Liver (tissue), 9 donors: ENCODE measurements around the gene RXRG. TPM values are rescaled to one million over a fixed set of nuclear protein-coding genes. Genes with fewer than 3 reads are reported as not detected.

Experiments
- DNase-seq: peaks from one replicate; pipeline ENCODE4 v3.0.0-alpha.2; 2017; ENCODE audit warnings: low spot score
- H3K27ac ChIP-seq, 2 donors: one replicate each; pipeline ENCODE4 v1.7.0; 2013; ENCODE audit warnings: inconsistent platforms in 2 of 2, low read length in 2 of 2, control low read depth in 1 of 2, low read depth in 1 of 2, mild to moderate bottlenecking in 1 of 2
- H3K27me3 ChIP-seq, 4 donors: one replicate each; pipeline versions ENCODE4 v1.6.1 to v1.7.0; 2013; ENCODE audit warnings: low read length in 3 of 4, inconsistent platforms in 1 of 4, mild to moderate bottlenecking in 1 of 4, moderate library complexity in 1 of 4; ENCODE audit not compliant: control insufficient read depth in 4 of 4, insufficient read depth in 4 of 4
- H3K36me3 ChIP-seq, 4 donors: one replicate each; pipeline versions ENCODE4 v1.6.1 to v1.7.0; 2013; ENCODE audit warnings: low read length in 3 of 4, mild to moderate bottlenecking in 3 of 4, low read depth in 1 of 4, moderate library complexity in 1 of 4; ENCODE audit not compliant: control insufficient read depth in 4 of 4, insufficient read depth in 3 of 4
- H3K4me1 ChIP-seq, 4 donors: one replicate each; pipeline versions ENCODE4 v1.6.1 to v1.7.0; 2013; ENCODE audit warnings: low read length in 3 of 4, mild to moderate bottlenecking in 3 of 4, moderate library complexity in 1 of 4; ENCODE audit not compliant: control insufficient read depth in 4 of 4, insufficient read depth in 4 of 4
- H3K4me3 ChIP-seq, 3 donors: one replicate each; pipeline versions ENCODE4 v1.6.1 to v1.7.0; 2013; ENCODE audit warnings: low read length in 3 of 3, control low read depth in 1 of 3, low read depth in 1 of 3, mild to moderate bottlenecking in 1 of 3
- H3K9ac ChIP-seq, 2 donors: one replicate each; pipeline ENCODE4 v1.7.0; 2013; ENCODE audit warnings: low read length in 2 of 2, mild to moderate bottlenecking in 2 of 2, moderate library complexity in 2 of 2, control low read depth in 1 of 2, low read depth in 1 of 2
- H3K9me3 ChIP-seq, 4 donors: one replicate each; pipeline versions ENCODE4 v1.6.1 to v1.7.0; 2013; ENCODE audit warnings: low read length in 3 of 4; ENCODE audit not compliant: control insufficient read depth in 4 of 4
- ATF3 ChIP-seq: IDR thresholded peaks from 2 replicates; pipeline ENCODE4 v1.6.1; 2016; ENCODE audit warnings: antibody characterized with exemption
- EGR1 ChIP-seq, 2 donors: IDR thresholded peaks; 2 replicates each; pipeline ENCODE4 v1.6.1; 2016 to 2018; ENCODE audit warnings: antibody characterized with exemption in 2 of 2, low read depth in 2 of 2
- FOXA2 ChIP-seq: IDR thresholded peaks from 2 replicates; pipeline ENCODE4 v1.6.1; 2016; ENCODE audit warnings: antibody characterized with exemption
- GABPA ChIP-seq, 2 donors: IDR thresholded peaks in 1 of 2; conservative IDR thresholded peaks in 1 of 2; 2 replicates each; pipeline ENCODE4 v1.6.1; 2016; ENCODE audit warnings: antibody characterized with exemption in 2 of 2, mild to moderate bottlenecking in 1 of 2, moderate library complexity in 1 of 2
- HNF4A ChIP-seq, 2 donors: conservative IDR thresholded peaks; 2 replicates each; pipeline ENCODE4 v1.6.1; 2016; ENCODE audit warnings: antibody characterized with exemption in 2 of 2, mild to moderate bottlenecking in 2 of 2
- HNF4G ChIP-seq: IDR thresholded peaks from 2 replicates; pipeline ENCODE4 v1.6.1; 2016; ENCODE audit warnings: antibody characterized with exemption
- NR2F2 ChIP-seq: IDR thresholded peaks from 2 replicates; pipeline ENCODE4 v1.6.1; 2016; ENCODE audit warnings: antibody characterized with exemption
- RAD21 ChIP-seq, 2 donors: IDR thresholded peaks; 2 replicates each; pipeline ENCODE4 v1.6.1; 2016; ENCODE audit warnings: antibody characterized with exemption in 2 of 2, mild to moderate bottlenecking in 2 of 2
- RXRA ChIP-seq, 2 donors: IDR thresholded peaks; 2 replicates each; pipeline ENCODE4 v1.6.1; 2017 to 2018; ENCODE audit warnings: antibody characterized with exemption in 2 of 2, mild to moderate bottlenecking in 1 of 2
- SP1 ChIP-seq: IDR thresholded peaks from 2 replicates; pipeline ENCODE4 v1.6.1; 2018; ENCODE audit warnings: antibody characterized with exemption, mild to moderate bottlenecking
- YY1 ChIP-seq: IDR thresholded peaks from 2 replicates; pipeline ENCODE4 v1.6.1; 2016; ENCODE audit warnings: antibody characterized with exemption, mild to moderate bottlenecking
- ZBTB33 ChIP-seq: IDR thresholded peaks from 2 replicates; pipeline ENCODE4 v1.6.1; 2016; ENCODE audit warnings: antibody characterized with exemption
- WGBS: extraction: QIAGEN DNeasy Blood & Tissue Kit; methylation state at CpG from one replicate; pipeline ENCODE4 v1.1.7; 2013; 5-methylcytosine and 5-hydroxymethylcytosine counted together
- polyA plus RNA-seq, 2 donors: library from polyadenylated mRNA; stranded (reverse) in 1 of 2; unstranded in 1 of 2; fragments of 200-250 nt in 1 of 2; fragments of >200 nt in 1 of 2; fragmentation: Nextera tagmentation in 1 of 2; extraction: Ambion mirVana in 1 of 2; gene quantifications; one replicate each; pipeline versions ENCODE4 v1.2.1 to v1.2.3, GENCODE V29; 2013 to 2015
- total RNA-seq, 2 donors: library from RNA; depleted of rRNA; stranded (reverse); fragments of >200 nt; gene quantifications; one replicate each; pipeline ENCODE4 v1.2.3, GENCODE V29; 2014
- donor health status: healthy.
- donor health status: healthy.
- donor health status: healthy.
- donor health status: healthy.
- donor health status: healthy.

Gene RXRG
- total and polyA plus RNA-seq, 4 donors = 0.12 to 0.44 (median 0.42) TPM; not detected in 1

GRCh38 chr1:165443539-165444311, 1.2 kb downstream of the RXRG start:
- 58% methylated on average over 8 of the region's 8 CpGs for WGBS
- H3K27me3 ChIP-seq = peaks cover 0 to 4% (median 0%) of the 10 kb centered on the region in 4 donors
- no peak overlapping the region for H3K27ac ChIP-seq
- H3K4me3 ChIP-seq = no peak overlapping the region
- peaks cover 0 to 8% (median 3%) of the 10 kb centered on the region in 4 donors for H3K4me1 ChIP-seq
- H3K9ac ChIP-seq = no peak overlapping the region
- no peak for DNase-seq
- TF ChIP-seq GABPA (IDR thresholded peaks at IDR 0.05 in 1 of 2, conservative IDR thresholded peaks at IDR 0.05 in 1 of 2) = no peak
- TF ChIP-seq RXRA (IDR thresholded peaks at IDR 0.05) = no peak
- TF ChIP-seq HNF4A (conservative IDR thresholded peaks at IDR 0.05) = no peak
- TF ChIP-seq EGR1 (IDR thresholded peaks at IDR 0.05; ENCODE audit: low read depth in 2 of 2) = no peak
- no peak for TF ChIP-seq FOXA2
- no peak for TF ChIP-seq SP1
- TF ChIP-seq HNF4G = no peak
- TF ChIP-seq ATF3 = no peak
- TF ChIP-seq ZBTB33 = no peak
- TF ChIP-seq NR2F2 = no peak
- TF ChIP-seq YY1 = no peak
- TF ChIP-seq RAD21 (IDR thresholded peaks at IDR 0.05) = no peak
- no peaks in the 10 kb centered on the region for H3K36me3 ChIP-seq
- H3K9me3 ChIP-seq = no peaks in the 10 kb centered on the region

- H3K9me3 ChIP-seq = no peaks in the 10 kb centered on the region
- H3K27me3 ChIP-seq = peaks cover 0 to 4% (median 0%) of the 10 kb centered on the region in 4 donors
- no peak overlapping the region for H3K4me3 ChIP-seq
- no peak overlapping the region for H3K9ac ChIP-seq
- H3K27ac ChIP-seq = no peak overlapping the region
- peaks cover 0 to 8% (median 3%) of the 10 kb centered on the region in 4 donors for H3K4me1 ChIP-seq
- no peak for TF ChIP-seq RAD21 (IDR thresholded peaks at IDR 0.05)
- no peak for DNase-seq
- H3K36me3 ChIP-seq = no peaks in the 10 kb centered on the region
Measured at GRCh38 chr1:165442653-165443052, 2.3 kb downstream of the RXRG start.

GRCh38 chr1:165442053-165442452, 2.9 kb downstream of the RXRG start:
- Histone ChIP-seq H3K27me3 (peaks cover 0 to 4% (median 0%) of the 10 kb centered on the region in 4 donors), H3K4me3 (no peak overlapping the region), H3K4me1 (peaks cover 0 to 8% (median 3%) of the 10 kb centered on the region in 4 donors), H3K9ac (no peak overlapping the region), H3K27ac (no peak overlapping the region), H3K36me3 (no peaks in the 10 kb centered on the region), H3K9me3 (no peaks in the 10 kb centered on the region)
- 29% methylated on average over 3 of the region's 3 CpGs for WGBS
- TF ChIP-seq SP1 (peak; percentile 10), YY1 (no peak), HNF4A (conservative IDR thresholded peaks at IDR 0.05) (peak; percentile 30 to 46), RXRA (IDR thresholded peaks at IDR 0.05) (no peak)
- no peak for DNase-seq
